ENCODE measurements around the gene TIMM29.

- TF ChIP-seq EP300 (conservative IDR thresholded peaks at IDR 0.05; ENCODE audit: poor library complexity, severe bottlenecking) (no peak), CTCF (IDR thresholded peaks at IDR 0.05; ENCODE audit: poor library complexity, severe bottlenecking) (no peak), POLR2AphosphoS5 (IDR thresholded peaks at IDR 0.05) (no peak)
Observed at GRCh38 chr19:10881403-10882107, 47.1 kb upstream of the TIMM29 start.

All from neural cell (in vitro differentiated cells).